Measurements from ENCODE around the gene POLR1G.

Gene POLR1G

GRCh38 chr19:45406226-45407090 lies at the start of gene POLR1G:
Gene POLR1G (plus strand): TSS chr19:45406644. CDS start chr19:45406697, 53 bp downstream.
- peak; percentile 90 for DNase-seq (ENCODE audit: low spot score)

- no peak for DNase-seq (ENCODE audit: low spot score)
Observed at GRCh38 chr19:45356760-45357444, 49.5 kb upstream of the POLR1G start.

GRCh38 chr19:45357445-45357783 lies 49.0 kb upstream of the POLR1G start:
- no peak for DNase-seq (ENCODE audit: low spot score)

GRCh38 chr19:45358213-45358792 lies 48.1 kb upstream of the POLR1G start:
- no peak for DNase-seq (ENCODE audit: low spot score)

GRCh38 chr19:45361608-45362007 lies 44.8 kb upstream of the POLR1G start:
- no peak for DNase-seq (ENCODE audit: low spot score)

GRCh38 chr19:45362291-45362690 lies 44.2 kb upstream of the POLR1G start:
- no peak for DNase-seq (ENCODE audit: low spot score)

- no peak for DNase-seq (ENCODE audit: low spot score)
Observed at GRCh38 chr19:45363861-45364459, 42.5 kb upstream of the POLR1G start.

GRCh38 chr19:45364696-45365095 lies 41.7 kb upstream of the POLR1G start:
- DNase-seq (ENCODE audit: low spot score): no peak

GRCh38 chr19:45368127-45368526 lies 38.3 kb upstream of the POLR1G start:
- no peak for DNase-seq (ENCODE audit: low spot score)

- DNase-seq (ENCODE audit: low spot score): no peak
Observed at GRCh38 chr19:45368737-45369340, 37.6 kb upstream of the POLR1G start.

GRCh38 chr19:45370410-45371204 lies 35.8 kb upstream of the POLR1G start, which contains the start of gene ERCC2:
Gene ERCC2 (minus strand): TSS chr19:45370573. CDS start chr19:45370540, 33 bp downstream.
- peak; percentile 100 for DNase-seq (ENCODE audit: low spot score)

GRCh38 chr19:45376045-45376724 lies 30.3 kb upstream of the POLR1G start:
- DNase-seq (ENCODE audit: low spot score): peak; percentile 91

GRCh38 chr19:45380107-45380506 lies 26.3 kb upstream of the POLR1G start:
- DNase-seq (ENCODE audit: low spot score): no peak

- no peak for DNase-seq (ENCODE audit: low spot score)
Observed at GRCh38 chr19:45382426-45382825, 24.0 kb upstream of the POLR1G start.

GRCh38 chr19:45385392-45386221 lies 20.8 kb upstream of the POLR1G start:
- no peak for DNase-seq (ENCODE audit: low spot score)

- DNase-seq (ENCODE audit: low spot score): no peak
Observed at GRCh38 chr19:45391346-45391745, 15.1 kb upstream of the POLR1G start.

- no peak for DNase-seq (ENCODE audit: low spot score)
Observed at GRCh38 chr19:45391871-45392665, 14.4 kb upstream of the POLR1G start.

GRCh38 chr19:45395821-45396617 lies 10.4 kb upstream of the POLR1G start:
- no peak for DNase-seq (ENCODE audit: low spot score)
